Ascending aorta (tissue), 2 donors: ENCODE results near the gene ANO6. TPM values are rescaled to one million over a fixed set of nuclear protein-coding genes. Genes with fewer than 3 reads are reported as not detected.

Experiments
- DNase-seq, 2 donors: peaks; one replicate each; pipeline ENCODE4 v3.0.0-alpha.2; 2019; ENCODE audit warnings: low spot score in 2 of 2
- H3K27ac ChIP-seq, 2 donors: fragments of 200-600 bp; sonication (generic); one replicate each; pipeline ENCODE4 v1.5.1; 2016 to 2017; ENCODE audit warnings: mild to moderate bottlenecking in 1 of 2
- H3K27me3 ChIP-seq: fragments of 200-600 bp; sonication (generic); one replicate; pipeline ENCODE4 v1.5.1; 2017
- H3K36me3 ChIP-seq, 2 donors: fragments of 200-600 bp; sonication (generic); one replicate each; pipeline ENCODE4 v1.5.1; 2016
- H3K4me1 ChIP-seq, 2 donors: fragments of 200-600 bp; sonication (generic); one replicate each; pipeline ENCODE4 v1.5.1; 2016 to 2017; ENCODE audit warnings: mild to moderate bottlenecking in 1 of 2
- H3K4me3 ChIP-seq, 2 donors: fragments of 200-600 bp; sonication (generic); one replicate each; pipeline ENCODE4 v1.5.1; 2016 to 2017; ENCODE audit warnings: mild to moderate bottlenecking in 1 of 2
- H3K9me3 ChIP-seq, 2 donors: fragments of 200-600 bp; sonication (generic); one replicate each; pipeline ENCODE4 v1.5.1; 2016
- intact Hi-C: fragments of 100-400 bp; cut with DNase I; formaldehyde crosslinking; loops from one replicate; pipeline ENCODE4 v1.15.1; 2023
- total RNA-seq: library from RNA; depleted of rRNA; stranded (reverse); fragments of >200 nt; gene quantifications from one replicate; pipeline ENCODE4 v1.1.0, GENCODE V29; 2016
- TF ChIP-seq, protein P1 (sequence below), 3 experiments: fragments of 200-600 bp in 2 of 3; fragments of 450-650 bp in 1 of 3; sonication (generic) in 2 of 3; IDR thresholded peaks; one replicate each; pipeline ENCODE4 v1.5.1; 2016 to 2019; ENCODE audit warnings: antibody characterized with exemption in 3 of 3, mild to moderate bottlenecking in 1 of 3, moderate library complexity in 1 of 3

The ANO6 gene
- total RNA-seq, 1 donor from 2014 or later, result 49.6 TPM

DNA sequence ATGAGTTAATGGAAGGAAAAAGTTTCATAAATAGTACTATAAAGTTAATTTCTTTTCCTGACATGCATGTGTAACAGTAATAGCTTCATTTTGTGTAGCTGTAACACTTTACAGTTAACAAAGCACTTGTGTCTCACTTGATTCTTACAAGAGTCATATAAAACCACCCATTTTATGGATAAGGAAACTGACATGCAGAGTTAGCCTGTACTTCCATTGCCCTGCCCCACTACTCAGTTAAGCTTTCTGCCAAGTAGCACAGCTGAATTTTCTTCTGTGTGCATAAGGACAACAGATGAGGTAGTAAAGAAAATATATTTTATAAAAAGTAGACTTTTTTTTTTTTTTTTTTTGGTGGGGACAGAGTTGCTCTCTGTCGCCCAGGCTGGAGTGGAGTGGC, 32.2 kb downstream of the ANO6 start:
- TF ChIP-seq, protein P1, sequence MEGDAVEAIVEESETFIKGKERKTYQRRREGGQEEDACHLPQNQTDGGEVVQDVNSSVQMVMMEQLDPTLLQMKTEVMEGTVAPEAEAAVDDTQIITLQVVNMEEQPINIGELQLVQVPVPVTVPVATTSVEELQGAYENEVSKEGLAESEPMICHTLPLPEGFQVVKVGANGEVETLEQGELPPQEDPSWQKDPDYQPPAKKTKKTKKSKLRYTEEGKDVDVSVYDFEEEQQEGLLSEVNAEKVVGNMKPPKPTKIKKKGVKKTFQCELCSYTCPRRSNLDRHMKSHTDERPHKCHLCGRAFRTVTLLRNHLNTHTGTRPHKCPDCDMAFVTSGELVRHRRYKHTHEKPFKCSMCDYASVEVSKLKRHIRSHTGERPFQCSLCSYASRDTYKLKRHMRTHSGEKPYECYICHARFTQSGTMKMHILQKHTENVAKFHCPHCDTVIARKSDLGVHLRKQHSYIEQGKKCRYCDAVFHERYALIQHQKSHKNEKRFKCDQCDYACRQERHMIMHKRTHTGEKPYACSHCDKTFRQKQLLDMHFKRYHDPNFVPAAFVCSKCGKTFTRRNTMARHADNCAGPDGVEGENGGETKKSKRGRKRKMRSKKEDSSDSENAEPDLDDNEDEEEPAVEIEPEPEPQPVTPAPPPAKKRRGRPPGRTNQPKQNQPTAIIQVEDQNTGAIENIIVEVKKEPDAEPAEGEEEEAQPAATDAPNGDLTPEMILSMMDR (IDR thresholded peaks at IDR 0.05), result no peak
- Histone ChIP-seq H3K36me3 (no peaks in the 10 kb centered on the region), H3K4me3 (no peak overlapping the region), H3K9me3 (no peaks in the 10 kb centered on the region), H3K4me1 (peaks cover 4 to 40% of the 10 kb centered on the region in 2 donors), H3K27ac (no peak overlapping the region), H3K27me3 (no peaks in the 10 kb centered on the region)
- DNase-seq, result no peak
- intact Hi-C loops, result no loop called here

DNA sequence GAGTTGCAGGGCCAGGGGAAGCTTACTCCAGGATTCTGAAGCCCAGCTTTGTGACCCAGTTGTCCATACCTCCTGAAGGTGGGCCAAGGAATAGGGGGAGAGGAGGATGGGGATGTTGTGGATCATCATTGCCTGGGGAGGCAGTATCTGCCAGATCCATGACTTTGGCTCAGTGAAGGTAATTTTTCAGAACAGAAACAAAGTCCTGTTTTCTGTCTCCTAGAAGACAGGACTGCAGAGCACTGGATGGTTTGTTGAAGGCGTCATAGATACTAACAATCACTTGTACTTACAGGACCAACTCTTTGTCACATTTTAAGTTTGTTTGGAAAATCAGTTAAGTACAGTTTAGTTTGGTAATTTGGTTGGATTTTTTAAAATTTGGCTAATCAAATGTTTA, 38.4 kb downstream of the ANO6 start:
- DNase-seq, result no peak
- H3K4me1 ChIP-seq, result peaks cover 3 to 34% of the 10 kb centered on the region in 2 donors

DNA sequence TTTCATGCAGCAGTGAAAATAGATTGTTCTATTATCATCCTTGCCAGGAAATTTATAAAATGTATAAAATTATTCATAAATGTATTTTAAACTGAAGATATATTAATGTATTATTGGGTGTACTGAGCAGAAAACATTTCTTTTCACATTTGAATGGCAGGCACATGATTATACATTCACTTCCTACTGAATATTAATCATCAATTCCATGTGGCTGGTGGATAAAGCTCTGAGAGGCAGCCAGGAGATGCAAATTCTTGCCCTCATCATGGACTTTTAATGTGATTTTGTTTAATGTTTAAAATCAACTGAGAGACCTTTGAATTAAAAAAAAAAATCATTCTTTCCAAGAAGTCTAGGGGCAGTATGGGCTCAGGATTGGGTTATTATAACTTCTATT, 40.8 kb downstream of the ANO6 start:
- Histone ChIP-seq H3K36me3 (no peaks in the 10 kb centered on the region), H3K4me3 (no peak overlapping the region), H3K9me3 (no peaks in the 10 kb centered on the region), H3K4me1 (peaks cover 3 to 43% of the 10 kb centered on the region in 2 donors), H3K27ac (peak overlapping the region in 1 of 2 donors; percentile 51), H3K27me3 (no peaks in the 10 kb centered on the region)
- intact Hi-C loops, result no loop called here
- no peak for DNase-seq
- TF ChIP-seq, protein P1 (IDR thresholded peaks at IDR 0.05), result no peak

More for the DNA sequence above, 38.4 kb downstream of the ANO6 start:
- TF ChIP-seq, protein P1 (IDR thresholded peaks at IDR 0.05), result no peak
- intact Hi-C loops, result no loop called here
- H3K27me3 ChIP-seq, result no peaks in the 10 kb centered on the region
- H3K9me3 ChIP-seq, result no peaks in the 10 kb centered on the region
- H3K4me3 ChIP-seq, result no peak overlapping the region
- H3K36me3 ChIP-seq, result no peaks in the 10 kb centered on the region
- H3K27ac ChIP-seq, result no peak overlapping the region

DNA sequence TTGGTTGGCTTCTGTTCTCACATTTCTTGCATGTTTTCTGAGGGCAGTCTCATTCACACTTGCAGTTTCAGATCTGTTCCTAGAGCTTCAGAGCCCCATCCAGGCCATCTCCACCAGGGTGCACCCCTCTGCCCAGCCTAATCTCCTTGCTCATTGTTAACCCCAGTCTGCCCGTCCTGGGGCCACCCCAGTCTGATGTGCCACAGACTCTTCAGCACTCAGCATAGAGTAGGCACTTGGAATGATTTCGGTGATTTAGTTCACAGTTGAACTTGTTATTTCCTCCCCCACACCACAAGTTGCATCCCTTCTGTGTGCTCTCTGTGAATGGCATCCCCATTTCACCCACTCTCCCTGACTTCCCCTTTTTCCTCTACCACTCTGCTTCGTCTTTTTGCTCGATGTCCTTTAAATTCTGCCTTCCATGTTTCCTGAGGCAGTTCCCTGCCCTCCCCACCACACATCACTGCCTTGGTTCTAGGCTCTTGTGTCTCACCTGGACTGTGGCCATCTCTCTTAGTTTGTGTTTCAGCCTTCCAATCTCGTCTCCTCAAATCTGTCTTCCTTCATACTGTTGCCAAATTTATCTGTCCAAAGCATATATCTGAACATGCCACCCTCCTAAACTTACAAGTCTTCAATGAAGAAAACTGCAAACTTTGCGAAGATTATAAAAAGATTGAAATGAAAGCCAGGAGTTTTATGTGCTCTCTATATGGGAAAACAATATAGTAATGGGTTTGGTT, 41.5 kb downstream of the ANO6 start:
- TF ChIP-seq, protein P1 (IDR thresholded peaks at IDR 0.05), result no peak
- Histone ChIP-seq H3K27ac (peak overlapping the region in 1 of 2 donors; percentile 51), H3K4me3 (peak overlapping the region in 1 of 2 donors; percentile 29), H3K27me3 (no peaks in the 10 kb centered on the region), H3K36me3 (no peaks in the 10 kb centered on the region), H3K4me1 (peaks cover 3 to 43% of the 10 kb centered on the region in 2 donors), H3K9me3 (no peaks in the 10 kb centered on the region)
- intact Hi-C loops, result no loop called here
- DNase-seq, result no peak

DNA sequence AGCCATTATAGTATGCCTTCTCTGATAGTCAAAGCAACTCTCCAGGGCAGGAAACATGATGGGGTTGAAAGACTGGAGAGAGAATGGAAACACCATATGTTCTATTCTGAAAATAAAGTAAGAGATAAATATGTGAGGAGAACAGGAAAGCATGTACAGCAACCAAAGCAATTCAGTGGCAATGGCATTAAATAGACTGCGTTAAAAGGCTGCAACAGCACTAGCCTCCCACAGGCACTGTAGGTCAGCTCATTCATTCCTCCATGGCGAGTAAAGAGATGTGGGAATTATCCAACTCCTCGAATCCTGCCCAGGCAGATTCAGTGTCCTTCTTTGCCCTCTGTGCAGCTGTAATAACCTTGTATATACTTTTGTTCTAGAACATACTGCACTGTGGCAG, 43.8 kb downstream of the ANO6 start:
- intact Hi-C loops, result no loop called here
- TF ChIP-seq, protein P1 (IDR thresholded peaks at IDR 0.05), result no peak
- Histone ChIP-seq H3K36me3 (no peaks in the 10 kb centered on the region), H3K27me3 (no peaks in the 10 kb centered on the region), H3K4me1 (peaks cover 3 to 47% of the 10 kb centered on the region in 2 donors), H3K9me3 (no peaks in the 10 kb centered on the region), H3K4me3 (no peak overlapping the region), H3K27ac (no peak overlapping the region)
- no peak for DNase-seq
